ENCODE measurements around the gene SLC9A9.

DNA sequence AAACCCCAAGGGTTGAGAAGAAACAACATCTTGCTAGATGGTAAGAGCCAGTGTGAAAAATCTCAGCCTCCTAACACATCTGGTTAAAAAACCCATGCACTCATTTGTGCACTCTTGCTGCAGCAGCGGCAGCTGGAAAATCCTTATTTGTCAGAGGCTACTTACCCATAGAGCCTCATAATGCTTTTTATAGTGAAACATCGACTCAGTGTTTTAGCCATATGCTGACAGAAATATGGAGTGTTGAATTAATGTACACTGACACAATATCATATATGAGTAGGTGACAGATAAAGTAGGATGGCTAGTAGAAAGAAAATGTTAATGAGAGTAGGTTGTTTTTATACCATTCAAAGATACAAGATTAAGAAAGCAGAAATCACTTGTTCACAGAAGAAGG lies 13.0 kb downstream of the SLC9A9 start:
- TF ChIP-seq CTCF (IDR thresholded peaks at IDR 0.05), result no peak
- no peak for TF ChIP-seq POLR2A (IDR thresholded peaks at IDR 0.05)

Data from prostate gland (tissue), 2 donors.